ENCODE results near the gene TSPY4.
"Not testable (repeated sequence)": the region's sequence is repeated elsewhere in the genome, so short reads cannot be mapped to it uniquely, and the experiment has no call there.

TSPY4 gene

GRCh38 chrY:9337164-9337563 lies at the start of gene TSPY4:
TSPY4 (plus strand) TSS chrY:9337464; CDS start chrY:9337510, 46 bp downstream.
- DNase-seq (ENCODE audit: extremely low read depth, low read depth): not testable (repeated sequence)

GRCh38 chrY:9320996-9321395 lies 16.3 kb upstream of the TSPY4 start:
- TF ChIP-seq CTCF (IDR thresholded peaks at IDR 0.05; ENCODE audit: low read depth, low read length): no peak
- DNase-seq (ENCODE audit: extremely low read depth, low read depth): no peak

- DNase-seq (ENCODE audit: extremely low read depth, low read depth): not testable (repeated sequence)
These were observed 20.2 kb downstream of the TSPY4 start, which contains the start of gene TSPY8 for GRCh38 chrY:9357497-9357896. TSPY8 (plus strand) TSS chrY:9357797; CDS start chrY:9357843, 46 bp downstream.

Measured in AG09319 (cell line).